Sigmoid colon (tissue), 7 donors: ENCODE measurements around the gene PRPF31. TPM values are rescaled to one million over a fixed set of nuclear protein-coding genes. Genes with fewer than 3 reads are reported as not detected.
"Not testable (repeated sequence)": the region's sequence is repeated elsewhere in the genome, so short reads cannot be mapped to it uniquely, and the experiment has no call there.

Experiments used
- DNase-seq: peaks from one replicate; pipeline ENCODE4 v3.0.0-alpha.2; 2019
- H3K27ac ChIP-seq, 4 donors: fragments of 200-600 bp; sonication (generic); one replicate each; pipeline ENCODE4 v1.5.1; 2016 to 2019; ENCODE audit warnings: mild to moderate bottlenecking in 1 of 4
- H3K27me3 ChIP-seq, 3 donors: fragments of 200-600 bp; sonication (generic); one replicate each; pipeline ENCODE4 v1.5.1; 2019; ENCODE audit warnings: mild to moderate bottlenecking in 1 of 3
- H3K36me3 ChIP-seq, 4 donors: fragments of 200-600 bp; sonication (generic); one replicate each; pipeline ENCODE4 v1.5.1; 2016 to 2019
- H3K4me1 ChIP-seq, 4 donors: fragments of 200-600 bp; sonication (generic); one replicate each; pipeline ENCODE4 v1.5.1; 2017 to 2019
- H3K4me3 ChIP-seq, 4 donors: fragments of 200-600 bp; sonication (generic); one replicate each; pipeline ENCODE4 v1.5.1; 2017 to 2019; ENCODE audit warnings: mild to moderate bottlenecking in 2 of 4, moderate library complexity in 1 of 4
- H3K9me3 ChIP-seq, 4 donors: fragments of 200-600 bp in 3 of 4; sonication (generic) in 3 of 4; one replicate each; pipeline versions ENCODE4 v1.5.1 to v1.6.1; 2013 to 2019
- CTCF ChIP-seq, 4 experiments: fragments of 450-650 bp in 3 of 4; fragments of 200-600 bp in 1 of 4; IDR thresholded peaks; one replicate each; pipeline ENCODE4 v1.5.1; 2016 to 2019; ENCODE audit warnings: antibody characterized with exemption in 4 of 4, mild to moderate bottlenecking in 3 of 4, moderate library complexity in 2 of 4
- EP300 ChIP-seq, 4 donors: sonication (generic); formaldehyde crosslinking; IDR thresholded peaks; one replicate each; pipeline ENCODE4 v1.6.1; 2017; ENCODE audit warnings: antibody characterized with exemption in 4 of 4
- POLR2A ChIP-seq, 2 donors: fragments of 450-650 bp; IDR thresholded peaks; one replicate each; pipeline ENCODE4 v1.6.1; 2016; ENCODE audit warnings: antibody characterized with exemption in 2 of 2, mild to moderate bottlenecking in 2 of 2, moderate library complexity in 2 of 2
- POLR2AphosphoS5 ChIP-seq, 4 donors: sonication (generic); formaldehyde crosslinking; IDR thresholded peaks; one replicate each; pipeline ENCODE4 v1.6.1; 2017; ENCODE audit warnings: antibody characterized with exemption in 4 of 4
- WGBS, 2 donors: extraction: QIAGEN DNeasy Blood & Tissue Kit; methylation state at CpG; one replicate each; pipeline ENCODE4 v1.1.7; 2013; 5-methylcytosine and 5-hydroxymethylcytosine counted together
- intact Hi-C: fragments of 100-400 bp; cut with DNase I; formaldehyde crosslinking; loops from one replicate; pipeline ENCODE4 v1.15.1; 2023
- polyA plus RNA-seq, 3 donors: library from polyadenylated mRNA; stranded (reverse); fragments of 200-250 nt; gene quantifications; one replicate each; pipeline ENCODE4 v1.2.3, GENCODE V29; 2013
- total RNA-seq, 4 donors: library from RNA; depleted of rRNA; stranded (reverse); fragments of >200 nt; gene quantifications; one replicate each; pipeline ENCODE4 v1.1.0, GENCODE V29; 2016
- donor health status: healthy with polysubstance abuse.
- donor health status: Bipolar disorder and iron deficiency.
- donor health status: healthy.

PRPF31 gene
- total and polyA plus RNA-seq, 7 donors = 25.0 to 60.9 (median 51.0) TPM

- peak in 1 of 4 donors; percentile 21 for TF ChIP-seq POLR2AphosphoS5 (IDR thresholded peaks at IDR 0.05)
- TF ChIP-seq CTCF (IDR thresholded peaks at IDR 0.05) = peak; percentile 48 to 94 (median 86)
- TF ChIP-seq EP300 (IDR thresholded peaks at IDR 0.05) = no peak
- TF ChIP-seq POLR2A (IDR thresholded peaks at IDR 0.05) = no peak
- 27 to 30% methylated on average over 25 of the region's 25 CpGs for WGBS, 2 donors
- peak; percentile 94 for DNase-seq
- peaks cover 0 to 14% (median 10%) of the 10 kb centered on the region in 4 donors for H3K4me1 ChIP-seq
- no peaks in the 10 kb centered on the region for H3K9me3 ChIP-seq
- no peaks in the 10 kb centered on the region for H3K36me3 ChIP-seq
- no peak overlapping the region for H3K27ac ChIP-seq
- intact Hi-C loops = loop anchor here (1.0 to 2.0 kb wide), 2 partner anchors 20 to 63 kb away; partner anchors contain the start of gene MBOAT7
- H3K27me3 ChIP-seq = peaks cover 9 to 50% (median 33%) of the 10 kb centered on the region in 3 donors
- H3K4me3 ChIP-seq = no peak overlapping the region
Observed at GRCh38 chr19:54168174-54168917, 52.8 kb downstream of the PRPF31 start.

GRCh38 chr19:54169149-54169740 lies 53.7 kb downstream of the PRPF31 start:
- 88 to 89% methylated on average over 21 of the region's 21 CpGs for WGBS, 2 donors
- no peaks in the 10 kb centered on the region for H3K36me3 ChIP-seq
- H3K27me3 ChIP-seq = peaks cover 10 to 55% (median 39%) of the 10 kb centered on the region in 3 donors
- H3K4me3 ChIP-seq = no peak overlapping the region
- no peak overlapping the region for H3K27ac ChIP-seq
- DNase-seq = no peak
- H3K9me3 ChIP-seq = no peaks in the 10 kb centered on the region
- intact Hi-C loops = loop anchor here (2.0 kb wide), 1 partner anchor 20 kb away; the partner anchor contains the start of gene MBOAT7
- no peak for TF ChIP-seq POLR2AphosphoS5 (IDR thresholded peaks at IDR 0.05)
- TF ChIP-seq CTCF (IDR thresholded peaks at IDR 0.05) = no peak
- TF ChIP-seq EP300 (IDR thresholded peaks at IDR 0.05) = no peak
- no peak for TF ChIP-seq POLR2A (IDR thresholded peaks at IDR 0.05)
- peaks cover 0 to 12% (median 8%) of the 10 kb centered on the region in 4 donors for H3K4me1 ChIP-seq

- DNase-seq, H3K4me1 ChIP-seq, H3K36me3 ChIP-seq, H3K27ac ChIP-seq, H3K4me3 ChIP-seq, intact Hi-C loops, H3K9me3 ChIP-seq: not testable (repeated sequence)
- peaks cover 7 to 34% (median 16%) of the 10 kb centered on the region in 3 donors for H3K27me3 ChIP-seq
- WGBS, 2 donors = 51 to 74% methylated on average over 20 to 21 of the region's 23 CpGs
Observed at GRCh38 chr19:54171736-54172431, 56.3 kb downstream of the PRPF31 start.

GRCh38 chr19:54172471-54173358 lies 57.2 kb downstream of the PRPF31 start, which contains the start of gene TMC4:
TMC4 (minus strand) TSS chr19:54173160; CDS start chr19:54173117, 43 bp downstream.
- Histone ChIP-seq H3K27ac (peak within 1 kb of the TSS in 1 of 4 donors; percentile 36), H3K4me3 (no peak within 1 kb of the TSS), H3K36me3 (no peaks in the 10 kb centered on the region), H3K4me1 (peaks cover 0 to 6% (median 2%) of the 10 kb centered on the region in 4 donors), H3K9me3 (no peaks in the 10 kb centered on the region), H3K27me3 (peaks cover 7 to 27% (median 15%) of the 10 kb centered on the region in 3 donors)
- no peak for DNase-seq
- 4 to 17% methylated on average over 13 of the region's 13 CpGs for WGBS, 2 donors
- TF ChIP-seq POLR2A (IDR thresholded peaks at IDR 0.05) (peak in 1 of 2 donors; percentile 53), CTCF (IDR thresholded peaks at IDR 0.05) (peak in 1 of 4 experiments; percentile 54), POLR2AphosphoS5 (IDR thresholded peaks at IDR 0.05) (no peak)
- intact Hi-C loops = no loop called here
